ENCODE measurements around the gene ACOT9. TPM values are rescaled to one million over a fixed set of nuclear protein-coding genes. Genes with fewer than 3 reads are reported as not detected.
"Not testable (repeated sequence)": the region's sequence is repeated elsewhere in the genome, so short reads cannot be mapped to it uniquely, and the experiment has no call there.

Gene ACOT9
- total RNA-seq, 2 donors from 2014 or later, result 22.5 to 24.9 TPM

- ATAC-seq, result no peak
- no peak for DNase-seq
- Mint-ChIP-seq H3K27me3 (no peaks in the 10 kb centered on the region), H3K4me1 (peaks cover 3% of the 10 kb centered on the region), H3K4me3 (no peak overlapping the region), H3K27ac (no peak overlapping the region), H3K36me3 (ENCODE audit: low read depth) (no peaks in the 10 kb centered on the region)
- H3K9me3 ChIP-seq (ENCODE audit: control insufficient read depth, low read length, poor library complexity, severe bottlenecking), result no peaks in the 10 kb centered on the region
Observed at GRCh38 chrX:23752740-23753415, 9.8 kb upstream of the ACOT9 start.

GRCh38 chrX:23749576-23749975 is 6.5 kb upstream of the ACOT9 start:
- H3K36me3 Mint-ChIP-seq (ENCODE audit: low read depth), result no peaks in the 10 kb centered on the region
- no peaks in the 10 kb centered on the region for H3K9me3 ChIP-seq (ENCODE audit: control insufficient read depth, low read length, poor library complexity, severe bottlenecking)
- no peak overlapping the region for H3K4me3 Mint-ChIP-seq
- ATAC-seq (no peak), DNase-seq (no peak)
- peaks cover 8% of the 10 kb centered on the region for H3K4me1 Mint-ChIP-seq
- no peaks in the 10 kb centered on the region for H3K27me3 Mint-ChIP-seq
- no peak overlapping the region for H3K27ac Mint-ChIP-seq

- Mint-ChIP-seq H3K36me3 (ENCODE audit: low read depth) (no peaks in the 10 kb centered on the region), H3K27me3 (no peaks in the 10 kb centered on the region), H3K4me1 (peaks cover 8% of the 10 kb centered on the region), H3K27ac (no peak overlapping the region), H3K4me3 (no peak overlapping the region)
- no peaks in the 10 kb centered on the region for H3K9me3 ChIP-seq (ENCODE audit: control insufficient read depth, low read length, poor library complexity, severe bottlenecking)
- DNase-seq (no peak), ATAC-seq (no peak)
Observed at GRCh38 chrX:23749129-23749528, 6.1 kb upstream of the ACOT9 start.

GRCh38 chrX:23745786-23746185 is 2.7 kb upstream of the ACOT9 start:
- Mint-ChIP-seq H3K4me1 (peaks cover 18% of the 10 kb centered on the region), H3K4me3 (no peak overlapping the region), H3K27me3 (no peaks in the 10 kb centered on the region), H3K27ac (peak overlapping the region; percentile 75), H3K36me3 (ENCODE audit: low read depth) (no peaks in the 10 kb centered on the region)
- ATAC-seq (peak; percentile 64), DNase-seq (no peak)
- no peaks in the 10 kb centered on the region for H3K9me3 ChIP-seq (ENCODE audit: control insufficient read depth, low read length, poor library complexity, severe bottlenecking)

GRCh38 chrX:23743623-23743971 is 521 bp upstream of the ACOT9 start:
- peaks cover 21% of the 10 kb centered on the region for H3K4me1 Mint-ChIP-seq
- peak overlapping the region; percentile 87 for H3K27ac Mint-ChIP-seq
- peak overlapping the region; percentile 88 for H3K4me3 Mint-ChIP-seq
- H3K27me3 Mint-ChIP-seq; H3K9me3 ChIP-seq (ENCODE audit: control insufficient read depth, low read length, poor library complexity, severe bottlenecking); DNase-seq; ATAC-seq; H3K36me3 Mint-ChIP-seq (ENCODE audit: low read depth): not testable (repeated sequence)

- H3K36me3 Mint-ChIP-seq (ENCODE audit: low read depth), result no peaks in the 10 kb centered on the region
- peak overlapping the region; percentile 87 for H3K27ac Mint-ChIP-seq
- no peak for DNase-seq
- peak overlapping the region; percentile 88 for H3K4me3 Mint-ChIP-seq
- peak; percentile 19 for ATAC-seq
- peaks cover 21% of the 10 kb centered on the region for H3K4me1 Mint-ChIP-seq
- H3K9me3 ChIP-seq (ENCODE audit: control insufficient read depth, low read length, poor library complexity, severe bottlenecking), result no peaks in the 10 kb centered on the region
- H3K27me3 Mint-ChIP-seq, result no peaks in the 10 kb centered on the region
Observed at GRCh38 chrX:23742174-23742696, 841 bp downstream of the ACOT9 start.

- no peaks in the 10 kb centered on the region for H3K9me3 ChIP-seq (ENCODE audit: control insufficient read depth, low read length, poor library complexity, severe bottlenecking)
- no peaks in the 10 kb centered on the region for H3K27me3 Mint-ChIP-seq
- peaks cover 17% of the 10 kb centered on the region for H3K4me1 Mint-ChIP-seq
- ATAC-seq, result no peak
- H3K27ac Mint-ChIP-seq, result no peak overlapping the region
- no peak for DNase-seq
- no peak overlapping the region for H3K4me3 Mint-ChIP-seq
- H3K36me3 Mint-ChIP-seq (ENCODE audit: low read depth), result peaks cover 3% of the 10 kb centered on the region
Observed at GRCh38 chrX:23737413-23737812, 5.7 kb downstream of the ACOT9 start.

- no peaks in the 10 kb centered on the region for H3K9me3 ChIP-seq (ENCODE audit: control insufficient read depth, low read length, poor library complexity, severe bottlenecking)
- Mint-ChIP-seq H3K27me3 (no peaks in the 10 kb centered on the region), H3K27ac (no peak overlapping the region), H3K36me3 (ENCODE audit: low read depth) (peaks cover 3% of the 10 kb centered on the region), H3K4me1 (peaks cover 6% of the 10 kb centered on the region), H3K4me3 (no peak overlapping the region)
- ATAC-seq, result no peak
- DNase-seq, result no peak
Observed at GRCh38 chrX:23736030-23736429, 7.0 kb downstream of the ACOT9 start.

GRCh38 chrX:23732704-23733103 is 10.4 kb downstream of the ACOT9 start:
- no peaks in the 10 kb centered on the region for H3K9me3 ChIP-seq (ENCODE audit: control insufficient read depth, low read length, poor library complexity, severe bottlenecking)
- H3K36me3 Mint-ChIP-seq (ENCODE audit: low read depth), result peaks cover 7% of the 10 kb centered on the region
- H3K27ac Mint-ChIP-seq, result no peak overlapping the region
- ATAC-seq (peak; percentile 48), DNase-seq (no peak)
- no peak overlapping the region for H3K4me3 Mint-ChIP-seq
- no peaks in the 10 kb centered on the region for H3K27me3 Mint-ChIP-seq
- H3K4me1 Mint-ChIP-seq, result peaks cover 4% of the 10 kb centered on the region

- ATAC-seq (no peak), DNase-seq (no peak)
- H3K36me3 Mint-ChIP-seq (ENCODE audit: low read depth), result peaks cover 7% of the 10 kb centered on the region
- peaks cover 4% of the 10 kb centered on the region for H3K4me1 Mint-ChIP-seq
- no peaks in the 10 kb centered on the region for H3K9me3 ChIP-seq (ENCODE audit: control insufficient read depth, low read length, poor library complexity, severe bottlenecking)
- no peak overlapping the region for H3K4me3 Mint-ChIP-seq
- peak overlapping the region; percentile 24 for H3K27ac Mint-ChIP-seq
- no peaks in the 10 kb centered on the region for H3K27me3 Mint-ChIP-seq
Observed at GRCh38 chrX:23731951-23732350, 11.1 kb downstream of the ACOT9 start.

- Mint-ChIP-seq H3K27me3 (no peaks in the 10 kb centered on the region), H3K36me3 (ENCODE audit: low read depth) (peaks cover 7% of the 10 kb centered on the region), H3K27ac (no peak overlapping the region), H3K4me1 (peaks cover 4% of the 10 kb centered on the region), H3K4me3 (no peak overlapping the region)
- no peak for DNase-seq
- no peaks in the 10 kb centered on the region for H3K9me3 ChIP-seq (ENCODE audit: control insufficient read depth, low read length, poor library complexity, severe bottlenecking)
- no peak for ATAC-seq
Observed at GRCh38 chrX:23729214-23729613, 13.9 kb downstream of the ACOT9 start.

GRCh38 chrX:23727206-23727605 is 15.9 kb downstream of the ACOT9 start:
- ATAC-seq (no peak), DNase-seq (no peak)
- no peak overlapping the region for H3K4me3 Mint-ChIP-seq
- no peak overlapping the region for H3K27ac Mint-ChIP-seq
- H3K9me3 ChIP-seq (ENCODE audit: control insufficient read depth, low read length, poor library complexity, severe bottlenecking), result no peaks in the 10 kb centered on the region
- no peaks in the 10 kb centered on the region for H3K4me1 Mint-ChIP-seq
- peaks cover 6% of the 10 kb centered on the region for H3K36me3 Mint-ChIP-seq (ENCODE audit: low read depth)
- H3K27me3 Mint-ChIP-seq, result no peaks in the 10 kb centered on the region

- Mint-ChIP-seq H3K27ac (no peak overlapping the region), H3K4me1 (no peaks in the 10 kb centered on the region), H3K27me3 (no peaks in the 10 kb centered on the region), H3K4me3 (no peak overlapping the region), H3K36me3 (ENCODE audit: low read depth) (peaks cover 6% of the 10 kb centered on the region)
- no peaks in the 10 kb centered on the region for H3K9me3 ChIP-seq (ENCODE audit: control insufficient read depth, low read length, poor library complexity, severe bottlenecking)
- no peak for ATAC-seq
- DNase-seq, result no peak
Observed at GRCh38 chrX:23726191-23726590, 16.9 kb downstream of the ACOT9 start.

- H3K4me3 Mint-ChIP-seq, result no peak overlapping the region
- H3K27me3 Mint-ChIP-seq, result no peaks in the 10 kb centered on the region
- ATAC-seq, result no peak
- H3K9me3 ChIP-seq (ENCODE audit: control insufficient read depth, low read length, poor library complexity, severe bottlenecking), result no peaks in the 10 kb centered on the region
- H3K27ac Mint-ChIP-seq, result no peak overlapping the region
- DNase-seq, result no peak
- H3K4me1 Mint-ChIP-seq, result peaks cover 4% of the 10 kb centered on the region
- H3K36me3 Mint-ChIP-seq (ENCODE audit: low read depth), result peaks cover 6% of the 10 kb centered on the region
Observed at GRCh38 chrX:23720117-23720677, 22.9 kb downstream of the ACOT9 start.
